NOMO-1 treated with DMSO at 0.1 percent for 48 hours (cell line): ENCODE results near the gene MMP11.

Source experiments
- DNase-seq: peaks from one replicate; lab custom pipeline; 2025; ENCODE audit not compliant: unreplicated experiment; lab: John Stamatoyannopoulos, UW

Gene MMP11, protein sequence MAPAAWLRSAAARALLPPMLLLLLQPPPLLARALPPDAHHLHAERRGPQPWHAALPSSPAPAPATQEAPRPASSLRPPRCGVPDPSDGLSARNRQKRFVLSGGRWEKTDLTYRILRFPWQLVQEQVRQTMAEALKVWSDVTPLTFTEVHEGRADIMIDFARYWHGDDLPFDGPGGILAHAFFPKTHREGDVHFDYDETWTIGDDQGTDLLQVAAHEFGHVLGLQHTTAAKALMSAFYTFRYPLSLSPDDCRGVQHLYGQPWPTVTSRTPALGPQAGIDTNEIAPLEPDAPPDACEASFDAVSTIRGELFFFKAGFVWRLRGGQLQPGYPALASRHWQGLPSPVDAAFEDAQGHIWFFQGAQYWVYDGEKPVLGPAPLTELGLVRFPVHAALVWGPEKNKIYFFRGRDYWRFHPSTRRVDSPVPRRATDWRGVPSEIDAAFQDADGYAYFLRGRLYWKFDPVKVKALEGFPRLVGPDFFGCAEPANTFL

GRCh38 chr22:23772649-23773473, at the start of gene MMP11:
MMP11 (plus strand) TSS chr22:23772849; CDS start chr22:23772871, 22 bp downstream.
- DNase-seq, result peak; percentile 5

DNA sequence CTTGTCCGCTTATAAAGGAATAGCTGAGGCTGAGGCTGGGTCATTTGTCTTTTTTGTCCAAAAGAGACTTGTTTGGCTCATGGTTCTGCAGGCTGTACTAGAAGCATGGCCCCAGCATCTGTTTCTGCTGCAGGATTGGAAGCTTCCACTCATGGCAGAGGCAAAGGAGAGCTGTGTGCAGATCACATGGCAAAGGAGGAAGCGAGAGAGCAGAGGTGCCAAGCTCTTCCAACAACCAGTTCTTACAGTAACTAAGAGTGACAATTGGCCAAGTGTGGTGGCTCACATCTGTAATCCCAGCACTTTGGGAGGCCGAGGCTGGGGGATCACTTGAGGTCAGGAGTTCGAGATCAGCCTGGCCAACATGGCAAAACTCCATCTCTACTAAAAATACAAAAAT, 44.5 kb upstream of the MMP11 start:
- peak; percentile 27 for DNase-seq

DNA sequence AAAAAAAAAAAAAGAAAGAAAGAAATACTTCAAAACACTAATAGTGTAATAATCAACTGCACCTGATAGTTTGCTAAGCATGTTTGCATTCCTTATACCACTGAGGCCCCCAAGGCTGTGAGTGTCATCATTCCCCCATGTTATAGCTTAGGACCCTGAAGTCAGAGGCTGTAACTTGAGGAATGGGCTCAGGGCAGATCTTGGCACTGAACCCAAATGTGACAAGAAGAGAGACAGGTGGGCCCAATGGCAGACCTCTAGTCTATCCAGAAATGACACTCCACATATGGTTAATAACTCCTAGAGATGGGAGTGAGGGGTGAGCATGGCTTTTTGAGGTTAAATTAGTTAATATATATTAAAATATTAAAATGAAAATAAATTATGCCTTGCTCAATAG, 35.0 kb upstream of the MMP11 start:
- no peak for DNase-seq

GRCh38 chr22:23742505-23743264, 30.0 kb upstream of the MMP11 start:
- no peak for DNase-seq

GRCh38 chr22:23743303-23743705, 29.3 kb upstream of the MMP11 start:
- no peak for DNase-seq

GRCh38 chr22:23744001-23744400, 28.6 kb upstream of the MMP11 start:
- DNase-seq, result no peak

GRCh38 chr22:23744485-23744884, 28.2 kb upstream of the MMP11 start:
- no peak for DNase-seq

- no peak for DNase-seq
Measured at GRCh38 chr22:23745791-23746190, 26.9 kb upstream of the MMP11 start.

- peak; percentile 65 for DNase-seq
Measured at GRCh38 chr22:23749841-23750301, 22.8 kb upstream of the MMP11 start.

GRCh38 chr22:23750367-23750713, 22.3 kb upstream of the MMP11 start:
- no peak for DNase-seq

DNA sequence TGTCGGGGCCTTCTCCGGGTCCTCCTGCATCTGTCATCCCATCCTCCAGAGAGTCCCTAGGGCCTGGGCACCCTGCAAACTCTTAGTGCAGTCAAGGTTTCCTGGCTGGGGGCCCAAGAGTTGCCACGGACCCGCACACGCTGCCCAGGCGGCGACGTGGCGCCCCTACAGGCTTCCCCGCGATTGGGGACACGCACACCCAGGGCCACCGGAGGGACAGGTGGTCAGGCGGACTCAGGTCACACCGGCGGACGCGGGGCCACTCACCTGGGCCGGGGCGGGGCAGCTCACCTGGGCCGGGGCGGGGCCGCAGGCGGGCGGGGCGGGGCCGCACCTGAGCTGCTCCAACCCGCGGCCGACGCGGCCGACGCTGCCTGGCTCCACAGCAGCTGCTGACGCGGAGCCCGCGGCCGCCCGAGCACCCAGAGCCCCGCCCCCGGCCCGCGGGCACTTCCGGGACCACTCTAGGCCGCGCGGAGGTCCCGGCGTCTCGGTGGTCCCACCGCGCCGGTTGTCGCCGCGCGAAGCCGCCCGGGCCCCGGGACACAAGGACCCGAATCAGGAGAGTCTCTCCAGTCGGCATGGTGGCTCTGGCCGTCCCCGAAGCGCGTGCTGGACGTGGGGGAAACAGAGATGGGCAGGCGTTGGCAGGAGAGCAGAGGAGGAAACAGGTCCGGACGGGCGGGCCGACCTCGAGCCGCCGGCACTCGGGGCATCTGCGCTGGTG, 21.8 kb upstream of the MMP11 start, which contains the start of gene ZNF70:
ZNF70 (minus strand) TSS at position 399 of the 727 bp plus-strand sequence. CDS start 5,972 bp downstream, outside the sequence.
- peak; percentile 73 for DNase-seq

GRCh38 chr22:23751441-23751996, 21.1 kb upstream of the MMP11 start:
- peak; percentile 39 for DNase-seq

DNA sequence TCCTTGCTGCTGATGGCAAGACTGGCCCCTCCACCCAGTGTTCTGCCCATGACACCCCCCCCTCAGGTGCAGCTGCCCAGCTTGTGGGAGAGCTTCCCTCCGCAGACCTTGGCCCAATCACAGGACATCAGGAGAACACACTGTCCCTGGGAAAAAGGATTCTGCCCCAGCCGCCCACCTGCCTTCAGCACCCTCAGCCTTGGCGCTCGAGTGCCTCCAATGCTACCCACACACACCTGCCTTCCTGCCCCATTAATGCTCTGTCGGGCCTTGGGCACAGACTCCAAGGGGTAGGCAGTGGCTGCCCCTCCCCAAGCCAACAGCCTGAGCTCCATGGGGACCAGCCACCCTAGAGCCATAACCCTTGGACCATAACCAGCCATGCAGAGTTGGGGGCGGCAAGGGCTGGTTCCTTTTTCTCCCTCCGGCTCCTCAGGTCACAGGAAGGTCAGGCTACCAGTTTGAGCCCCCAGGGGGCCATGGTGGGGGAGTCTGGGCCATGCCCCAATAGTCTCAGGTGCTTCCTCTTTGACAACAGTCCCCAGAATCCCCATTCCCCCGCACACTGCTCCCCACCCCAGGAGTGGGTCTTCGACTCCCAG, 20.5 kb upstream of the MMP11 start:
- no peak for DNase-seq

DNA sequence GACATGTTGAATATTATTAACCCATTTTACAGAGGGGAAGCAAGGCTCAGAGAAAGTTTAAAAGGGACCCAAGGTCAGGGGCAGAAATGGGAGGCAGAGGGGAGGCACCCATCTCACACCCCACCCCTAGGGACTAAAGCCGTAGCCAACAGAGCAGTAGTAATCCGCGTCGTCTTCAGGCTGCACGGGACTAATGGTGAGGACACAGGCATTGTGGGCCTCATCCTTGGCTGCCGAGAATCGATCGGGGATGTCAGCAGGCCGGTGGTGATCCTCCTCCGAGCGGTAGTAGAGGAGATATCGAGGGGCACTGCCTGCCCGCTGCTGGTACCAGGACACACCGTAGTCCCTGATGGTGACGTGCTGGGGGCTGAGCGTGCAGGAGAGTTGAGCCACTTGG, 19.9 kb upstream of the MMP11 start:
- no peak for DNase-seq

DNA sequence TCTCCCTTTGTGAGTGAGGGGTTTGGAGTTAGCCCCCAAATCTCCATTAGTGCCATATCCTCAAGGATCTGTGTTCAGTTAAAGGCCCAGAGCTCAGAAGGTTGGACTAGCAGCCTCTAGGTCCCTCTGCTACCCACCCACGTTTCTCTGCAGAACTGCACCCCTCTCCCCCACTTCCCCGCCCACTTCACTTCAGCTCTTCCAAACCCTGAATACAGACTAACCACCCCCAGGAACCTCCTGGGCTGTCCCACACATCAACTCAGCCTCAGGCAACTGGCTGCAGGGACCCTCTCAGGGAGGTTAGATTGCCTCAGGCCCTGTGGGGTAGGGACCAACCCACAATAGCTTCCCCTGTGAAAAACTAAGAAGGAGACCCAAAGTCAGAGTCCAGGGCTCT, 19.3 kb upstream of the MMP11 start:
- no peak for DNase-seq

DNA sequence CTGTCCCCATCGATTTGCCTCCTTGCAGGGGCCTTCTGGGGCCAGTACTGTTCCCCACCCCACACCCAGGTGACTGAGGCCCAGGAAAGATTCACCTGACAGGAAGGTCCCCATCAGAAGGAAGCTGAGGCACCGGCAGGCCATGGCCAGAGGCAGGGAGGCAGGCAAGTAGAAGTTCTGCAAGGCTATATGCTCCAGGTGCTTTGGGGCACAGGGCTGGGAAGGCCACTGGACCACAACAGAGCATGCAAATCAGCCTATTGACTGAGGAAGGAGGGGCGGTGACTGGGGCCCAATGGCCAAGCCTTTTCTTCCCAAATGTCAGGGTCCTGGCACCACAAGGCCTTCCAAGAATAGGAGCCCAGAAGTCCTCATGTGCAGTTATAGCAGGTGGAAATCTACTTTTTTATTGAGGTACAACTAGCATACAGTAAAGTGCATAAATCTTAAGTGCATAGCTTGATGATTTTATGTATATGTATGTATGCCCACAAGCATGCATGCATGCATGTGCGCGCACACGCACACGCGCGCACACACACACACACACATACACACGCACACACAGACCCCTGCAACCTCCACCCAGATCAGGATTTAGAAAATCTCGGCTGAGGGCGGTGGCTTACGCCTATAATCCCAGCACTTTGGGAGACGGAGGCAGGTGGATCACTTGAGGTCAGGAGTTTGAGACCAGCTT, 18.3 kb upstream of the MMP11 start, which contains the start of gene VPREB3:
VPREB3 (minus strand) TSS at position 206 of the 700 bp plus-strand sequence; CDS start at position 144, 62 bp downstream.
- DNase-seq, result no peak

DNA sequence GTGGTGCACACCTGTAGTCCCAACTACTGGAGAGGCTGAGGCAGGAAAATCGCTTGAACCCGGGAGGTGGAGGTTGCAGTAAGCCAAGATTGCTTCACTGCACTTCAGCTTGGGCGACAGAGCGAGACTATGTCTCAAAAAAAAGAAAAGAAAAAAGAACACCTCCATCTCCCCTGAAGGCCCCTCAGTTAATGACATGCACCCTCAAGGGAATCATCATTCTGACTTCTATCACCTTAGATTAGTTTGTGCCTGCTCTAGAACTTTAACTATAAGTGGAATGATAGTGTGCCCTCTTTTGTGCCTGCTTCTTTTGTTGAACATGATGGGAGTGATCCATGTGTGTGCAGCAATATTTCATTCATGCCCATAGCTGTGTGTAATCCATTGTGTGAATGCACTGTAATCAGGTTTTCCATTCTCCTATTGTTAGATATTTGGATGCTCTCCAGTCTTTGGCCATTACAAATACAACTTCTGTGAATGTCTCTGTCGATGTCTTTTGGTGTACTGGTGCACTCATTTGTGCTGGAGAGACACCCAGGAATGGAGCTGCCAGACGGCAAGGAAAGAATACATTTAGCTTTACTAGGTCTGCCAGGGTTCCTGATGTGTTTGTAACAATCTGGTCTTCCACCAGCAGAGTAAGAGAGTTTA, 17.5 kb upstream of the MMP11 start:
- DNase-seq, result no peak

DNA sequence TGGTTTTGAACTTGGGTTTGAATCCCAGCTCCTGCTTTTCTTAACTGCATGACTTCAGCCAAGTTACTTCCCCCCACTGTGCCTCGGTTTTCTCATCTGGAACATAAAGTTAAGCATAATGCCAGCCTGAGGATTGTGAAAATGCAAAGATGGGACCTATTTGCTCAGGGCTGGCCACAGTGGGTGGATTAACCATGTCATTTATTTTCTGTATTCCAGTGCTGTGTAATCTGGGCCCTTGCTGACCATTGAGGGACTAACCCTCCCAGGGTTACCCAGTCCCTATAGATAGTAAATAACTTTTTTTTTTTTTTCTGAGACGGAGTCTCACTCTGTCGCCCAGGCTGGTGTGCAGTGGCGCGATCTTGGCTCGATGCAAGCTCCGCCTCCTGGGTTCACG, 16.9 kb upstream of the MMP11 start:
- DNase-seq, result no peak
